ENCODE data around the gene PSTPIP2. TPM values are rescaled to one million over a fixed set of nuclear protein-coding genes. Genes with fewer than 3 reads are reported as not detected.

PSTPIP2 gene
- total and polyA plus RNA-seq, 2 donors (not counting 3 experiments of a cell fraction or from before 2014, with no cell fraction given), result 1.6 to 4.9 TPM

GRCh38 chr18:46008531-46008930 lies 63.5 kb downstream of the PSTPIP2 start:
- Histone ChIP-seq H3K4me3 (replicated peaks in 1 of 3; ENCODE audit: insufficient read depth in 1 of 3, low read depth in 1 of 3, low read length in 3 of 3) (no peak overlapping the region), H2AFZ (ENCODE audit: low read depth, low read length) (no peak overlapping the region), H3K27ac (ENCODE audit: insufficient read depth, low read depth, low read length) (no peak overlapping the region), H3K79me2 (ENCODE audit: control insufficient read depth, insufficient read depth, low read length) (no peaks in the 10 kb centered on the region), H3K9me3 (replicated peaks; ENCODE audit: control insufficient read depth, insufficient read depth, low read length) (no peaks in the 10 kb centered on the region), H3K9me1 (replicated peaks; ENCODE audit: control insufficient read depth, extremely low read depth, insufficient read depth, low read length) (no peaks in the 10 kb centered on the region), H3K4me1 (ENCODE audit: control insufficient read depth, extremely low read depth, insufficient read depth, low read length) (no peaks in the 10 kb centered on the region), H3K9ac (replicated peaks; ENCODE audit: extremely low read depth, insufficient read depth, low read length) (no peak overlapping the region), H3K36me3 (ENCODE audit: control insufficient read depth in 2 of 2, extremely low read depth in 1 of 2, insufficient read depth in 2 of 2, low read length in 2 of 2) (no peaks in the 10 kb centered on the region), H4K20me1 (replicated peaks; ENCODE audit: control insufficient read depth, extremely low read depth, insufficient read depth, low read length) (no peaks in the 10 kb centered on the region), H3K4me2 (ENCODE audit: insufficient read depth, low read length) (no peak overlapping the region), H3K27me3 (ENCODE audit: control insufficient read depth in 2 of 2, insufficient read depth in 2 of 2, low read length in 2 of 2) (no peaks in the 10 kb centered on the region)
- CTCF ChIA-PET, result interaction anchor here (1.8 to 1.9 kb wide), 2 partner anchors 12 to 65 kb away, joined by 4 to 5 read pairs; no protein-coding TSS in a partner anchor
- FAIRE-seq (no peak), DNase-seq (ENCODE audit: low read depth, low spot score) (no peak)
- no TSS peak for BruUV-seq (replicated peaks)
- TF ChIP-seq EZH2 (IDR thresholded peaks at IDR 0.05; ENCODE audit: borderline replicate concordance, low read depth, low read length, severe bottlenecking), result no peak
- no peak for TF ChIP-seq JUN (IDR thresholded peaks at IDR 0.05; ENCODE audit: borderline replicate concordance, insufficient read depth, insufficient read length, low read depth)
- no peak for TF ChIP-seq FOS (IDR thresholded peaks at IDR 0.05; ENCODE audit: borderline replicate concordance, insufficient read depth, low read length)
- no peak for TF ChIP-seq POLR2A (IDR thresholded peaks at IDR 0.05; ENCODE audit: low read depth, low read length)
- no peak for TF ChIP-seq MAX (IDR thresholded peaks at IDR 0.05; ENCODE audit: insufficient read depth, insufficient read length)
- TF ChIP-seq POLR2AphosphoS5 (IDR thresholded peaks at IDR 0.05; ENCODE audit: insufficient read depth, low read depth, low read length), result no peak
- TF ChIP-seq MYC (IDR thresholded peaks at IDR 0.05; ENCODE audit: low read depth, low read length), result no peak
- TF ChIP-seq CTCF (IDR thresholded peaks at IDR 0.05; ENCODE audit: extremely low read depth in 1 of 2, insufficient read depth in 1 of 2, low read depth in 1 of 2, low read length in 2 of 2), result no peak
- TF ChIP-seq GATA2 (IDR thresholded peaks at IDR 0.05; ENCODE audit: insufficient read depth, insufficient read length, low read depth, low read length), result no peak
- dilution Hi-C loops (cut with MboI; ENCODE audit: extremely low pct_ligation_motif_present, low sequenced_read_pairs), result no loop called here
- POLR2A ChIA-PET, result no interaction called here
- intact Hi-C loops (cut with micrococcal nuclease), result no loop called here

All from endothelial cell of umbilical vein (primary cell).